WTC11 (cell line): ENCODE results near the gene SLC43A3. TPM values are rescaled to one million over a fixed set of nuclear protein-coding genes. Genes with fewer than 3 reads are reported as not detected.

ENCODE experiments used
- ATAC-seq: fragments of 200-7000 bp; cut with Tn5 transposase; 2 replicates; pipeline ENCODE4 v1.10.0; 2021; ENCODE audit warnings: mild to moderate bottlenecking, moderate library complexity
- CTCF ChIA-PET: fragments of 300-600 bp; sonication (Branson Sonifier 250); formaldehyde crosslinking; loops from one replicate; lab custom pipeline; 2021; ENCODE audit warnings: antibody characterized with exemption; lab: Charles Lee
- POLR2A ChIA-PET: fragments of 350-600 bp; sonication (Branson Sonifier 250); formaldehyde crosslinking; loops from one replicate; lab custom pipeline; 2021; ENCODE audit warnings: antibody characterized with exemption; lab: Charles Lee
- DNase-seq: peaks from one replicate; pipeline ENCODE4 v3.0.0; 2021; ENCODE audit warnings: low spot score
- H3K27ac Mint-ChIP-seq: 2 replicates; pipeline ENCODE4 v1.8.0; 2021; ENCODE audit warnings: mixed read lengths
- H3K27me3 Mint-ChIP-seq: 2 replicates; pipeline ENCODE4 v1.8.0; 2021; ENCODE audit warnings: low read depth, mild to moderate bottlenecking, moderate library complexity, mixed read lengths
- H3K36me3 Mint-ChIP-seq: 2 replicates; pipeline ENCODE4 v1.8.0; 2021; ENCODE audit warnings: mixed read lengths
- H3K4me1 Mint-ChIP-seq: 2 replicates; pipeline ENCODE4 v1.8.0; 2022; ENCODE audit warnings: mixed read lengths
- H3K4me3 Mint-ChIP-seq: 2 replicates; pipeline ENCODE4 v1.8.0; 2021; ENCODE audit warnings: mild to moderate bottlenecking, moderate library complexity, mixed read lengths
- H3K9me3 Mint-ChIP-seq: 2 replicates; pipeline ENCODE4 v1.8.0; 2021; ENCODE audit warnings: mixed read lengths
- AFF4 ChIP-seq: sonication (generic); formaldehyde crosslinking; IDR thresholded peaks from 2 replicates; pipeline ENCODE4 v1.8.1; 2023; ENCODE audit warnings: mild to moderate bottlenecking, missing genetic modification reagents, borderline replicate concordance
- FOXJ3 ChIP-seq: sonication (generic); formaldehyde crosslinking; IDR thresholded peaks from 2 replicates; pipeline ENCODE4 v1.9.0; 2021; ENCODE audit warnings: missing genetic modification reagents, mild to moderate bottlenecking, borderline replicate concordance
- GABPB1 ChIP-seq: sonication (generic); formaldehyde crosslinking; IDR thresholded peaks from 2 replicates; pipeline ENCODE4 v1.8.1; 2023; ENCODE audit warnings: mild to moderate bottlenecking, missing genetic modification reagents
- NFE2L1 ChIP-seq: sonication (generic); formaldehyde crosslinking; IDR thresholded peaks from 2 replicates; pipeline ENCODE4 v1.8.1; 2023; ENCODE audit warnings: missing genetic modification reagents
- NR2C2 ChIP-seq: sonication (generic); formaldehyde crosslinking; IDR thresholded peaks from 2 replicates; pipeline ENCODE4 v1.8.0; 2022; ENCODE audit warnings: mild to moderate bottlenecking, missing genetic modification reagents
- RORB ChIP-seq: fragments of 250-450 bp; sonication (Bioruptor Pico); IDR thresholded peaks from 2 replicates; pipeline ENCODE4 v1.9.0; 2021; ENCODE audit warnings: mild to moderate bottlenecking
- TEAD4 ChIP-seq: sonication (generic); formaldehyde crosslinking; IDR thresholded peaks from 2 replicates; pipeline ENCODE4 v1.8.0; 2022; ENCODE audit warnings: mild to moderate bottlenecking, missing genetic modification reagents
- ZNF263 ChIP-seq: sonication (generic); formaldehyde crosslinking; IDR thresholded peaks from 2 replicates; pipeline ENCODE4 v1.8.1; 2022; ENCODE audit warnings: low read depth, mild to moderate bottlenecking, moderate library complexity, missing genetic modification reagents
- total RNA-seq: library from RNA; stranded (reverse); gene quantifications from 3 replicates; pipeline ENCODE4 v1.2.3, GENCODE V29; 2021
- TF ChIP-seq, protein P1 (sequence below): sonication (generic); formaldehyde crosslinking; IDR thresholded peaks from 2 replicates; pipeline ENCODE4 v1.8.0; 2022; ENCODE audit warnings: mild to moderate bottlenecking, missing genetic modification reagents
- TF ChIP-seq, protein P2 (sequence below): sonication (generic); formaldehyde crosslinking; IDR thresholded peaks from 2 replicates; pipeline ENCODE4 v1.8.0; 2022; ENCODE audit warnings: mild to moderate bottlenecking, missing genetic modification reagents
- TF ChIP-seq, protein P3 (sequence below): fragments of 250-450 bp; sonication (Bioruptor Pico); IDR thresholded peaks from 2 replicates; pipeline ENCODE4 v2.1.2; 2022; ENCODE audit warnings: mild to moderate bottlenecking, moderate library complexity
- TF ChIP-seq, protein P4 (sequence below): sonication (generic); formaldehyde crosslinking; IDR thresholded peaks from 2 replicates; pipeline ENCODE4 v1.8.1; 2022; ENCODE audit warnings: missing genetic modification reagents, borderline replicate concordance

SLC43A3 gene
- total RNA-seq, 1 experiment from 2014 or later, result 22.6 TPM

DNA sequence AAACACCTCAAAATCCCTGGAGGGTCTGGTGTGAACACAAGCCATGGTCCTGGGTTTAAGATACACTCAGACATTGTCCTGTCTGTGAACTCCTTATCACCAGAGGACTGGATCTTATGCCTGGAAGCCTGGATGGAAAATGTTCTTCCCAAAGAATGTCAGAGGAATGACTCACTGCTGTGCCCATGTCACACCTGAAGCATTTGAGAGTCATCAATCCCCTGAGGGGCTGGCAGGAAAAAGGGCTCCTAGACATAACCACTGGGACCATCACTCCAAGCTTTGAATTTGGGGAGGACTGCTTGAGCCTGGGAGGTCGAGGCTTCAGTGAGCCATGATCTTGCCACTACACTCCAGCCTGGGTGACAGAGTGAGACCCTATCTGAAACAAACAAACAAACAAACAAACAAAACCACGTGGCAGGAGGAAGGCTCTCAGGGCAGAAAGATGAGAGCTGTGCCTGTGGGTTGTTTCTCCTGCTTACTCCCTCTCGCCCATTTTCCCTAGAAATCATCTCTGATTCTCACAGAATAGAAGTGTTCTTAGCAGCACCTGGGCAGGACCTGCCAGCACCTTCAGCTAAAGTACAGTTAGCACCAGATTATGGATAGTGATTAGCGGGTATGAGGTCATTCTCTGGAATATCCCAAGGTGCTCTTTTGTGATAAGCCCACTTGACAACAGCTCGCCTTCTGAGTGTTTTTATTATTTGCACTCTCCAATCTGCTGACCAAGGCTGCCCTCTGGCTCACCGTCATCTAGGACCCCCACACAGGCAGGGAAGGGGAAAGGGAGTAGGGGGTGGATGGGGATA, 24.5 kb downstream of the SLC43A3 start:
- H3K9me3 Mint-ChIP-seq, result no peaks in the 10 kb centered on the region

GRCh38 chr11:57399972-57400578, 26.8 kb downstream of the SLC43A3 start:
- H3K4me1 Mint-ChIP-seq, result no peaks in the 10 kb centered on the region
- ATAC-seq, result no peak
- no peak overlapping the region for H3K4me3 Mint-ChIP-seq
- H3K27ac Mint-ChIP-seq, result no peak overlapping the region
- no peak for DNase-seq
- H3K27me3 Mint-ChIP-seq, result peaks cover 9% of the 10 kb centered on the region; the same call in 1 of the 2 replicates
- ChIA-PET POLR2A (interaction anchor here (0.9 kb wide), 1 partner anchor 58 kb away, joined by 4 read pairs; no protein-coding TSS in a partner anchor), CTCF (interaction anchor here (0.6 to 2.4 kb wide), 4 partner anchors 31 to 471 kb away, joined by 3 to 7 read pairs (median 3); no protein-coding TSS in a partner anchor)
- H3K36me3 Mint-ChIP-seq, result no peaks in the 10 kb centered on the region
- TF ChIP-seq ZNF263 (CRISPR knock-in tag) (no peak), FOXJ3 (no peak), TEAD4 (no peak)
- TF ChIP-seq, protein P1, sequence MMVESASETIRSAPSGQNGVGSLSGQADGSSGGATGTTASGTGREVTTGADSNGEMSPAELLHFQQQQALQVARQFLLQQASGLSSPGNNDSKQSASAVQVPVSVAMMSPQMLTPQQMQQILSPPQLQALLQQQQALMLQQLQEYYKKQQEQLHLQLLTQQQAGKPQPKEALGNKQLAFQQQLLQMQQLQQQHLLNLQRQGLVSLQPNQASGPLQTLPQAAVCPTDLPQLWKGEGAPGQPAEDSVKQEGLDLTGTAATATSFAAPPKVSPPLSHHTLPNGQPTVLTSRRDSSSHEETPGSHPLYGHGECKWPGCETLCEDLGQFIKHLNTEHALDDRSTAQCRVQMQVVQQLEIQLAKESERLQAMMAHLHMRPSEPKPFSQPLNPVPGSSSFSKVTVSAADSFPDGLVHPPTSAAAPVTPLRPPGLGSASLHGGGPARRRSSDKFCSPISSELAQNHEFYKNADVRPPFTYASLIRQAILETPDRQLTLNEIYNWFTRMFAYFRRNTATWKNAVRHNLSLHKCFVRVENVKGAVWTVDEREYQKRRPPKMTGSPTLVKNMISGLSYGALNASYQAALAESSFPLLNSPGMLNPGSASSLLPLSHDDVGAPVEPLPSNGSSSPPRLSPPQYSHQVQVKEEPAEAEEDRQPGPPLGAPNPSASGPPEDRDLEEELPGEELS (CRISPR knock-in tag), result no peak
- no peaks in the 10 kb centered on the region for H3K9me3 Mint-ChIP-seq

More for the DNA sequence above, 24.5 kb downstream of the SLC43A3 start:
- ChIA-PET POLR2A (no interaction called here), CTCF (interaction anchor here (2.1 to 2.4 kb wide), 2 partner anchors 24 to 28 kb away, joined by 4 to 7 read pairs; no protein-coding TSS in a partner anchor)
- Mint-ChIP-seq H3K4me3 (no peak overlapping the region), H3K27me3 (peaks cover 7% of the 10 kb centered on the region; the same call in 1 of the 2 replicates), H3K36me3 (peaks cover 8% of the 10 kb centered on the region), H3K27ac (no peak overlapping the region), H3K4me1 (no peaks in the 10 kb centered on the region)
- TF ChIP-seq GABPB1, result no peak
- TF ChIP-seq, protein P2, sequence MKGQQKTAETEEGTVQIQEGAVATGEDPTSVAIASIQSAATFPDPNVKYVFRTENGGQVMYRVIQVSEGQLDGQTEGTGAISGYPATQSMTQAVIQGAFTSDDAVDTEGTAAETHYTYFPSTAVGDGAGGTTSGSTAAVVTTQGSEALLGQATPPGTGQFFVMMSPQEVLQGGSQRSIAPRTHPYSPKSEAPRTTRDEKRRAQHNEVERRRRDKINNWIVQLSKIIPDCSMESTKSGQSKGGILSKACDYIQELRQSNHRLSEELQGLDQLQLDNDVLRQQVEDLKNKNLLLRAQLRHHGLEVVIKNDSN, result no peak
- TF ChIP-seq RORB, result no peak
- TF ChIP-seq, protein P3, sequence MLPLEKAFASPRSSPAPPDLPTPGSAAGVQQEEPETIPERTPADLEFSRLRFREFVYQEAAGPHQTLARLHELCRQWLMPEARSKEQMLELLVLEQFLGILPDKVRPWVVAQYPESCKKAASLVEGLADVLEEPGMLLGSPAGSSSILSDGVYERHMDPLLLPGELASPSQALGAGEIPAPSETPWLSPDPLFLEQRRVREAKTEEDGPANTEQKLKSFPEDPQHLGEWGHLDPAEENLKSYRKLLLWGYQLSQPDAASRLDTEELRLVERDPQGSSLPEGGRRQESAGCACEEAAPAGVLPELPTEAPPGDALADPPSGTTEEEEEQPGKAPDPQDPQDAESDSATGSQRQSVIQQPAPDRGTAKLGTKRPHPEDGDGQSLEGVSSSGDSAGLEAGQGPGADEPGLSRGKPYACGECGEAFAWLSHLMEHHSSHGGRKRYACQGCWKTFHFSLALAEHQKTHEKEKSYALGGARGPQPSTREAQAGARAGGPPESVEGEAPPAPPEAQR, result no peak
- no peak for TF ChIP-seq NR2C2
- ATAC-seq (no peak), DNase-seq (no peak)

DNA sequence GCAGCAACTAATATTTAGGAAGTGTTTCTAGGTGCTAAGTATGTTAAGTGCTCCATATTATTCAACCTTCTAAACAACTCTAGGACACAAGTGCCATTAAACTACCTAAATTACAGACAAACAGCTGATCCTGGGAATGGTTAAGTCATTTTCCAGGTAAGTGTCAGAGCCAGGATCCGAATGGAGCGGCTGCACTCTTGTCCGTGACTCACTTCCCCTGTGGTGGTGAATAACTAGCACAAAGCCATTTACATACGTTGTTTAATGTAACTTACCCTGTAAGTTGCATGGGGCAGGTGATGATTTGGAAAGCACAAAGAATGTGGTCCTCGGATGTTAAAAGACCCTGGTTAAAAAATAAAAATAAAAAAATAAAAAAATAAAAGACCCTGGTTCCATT, 27.7 kb downstream of the SLC43A3 start:
- DNase-seq, result no peak
- H3K4me3 Mint-ChIP-seq, result no peak overlapping the region
- H3K36me3 Mint-ChIP-seq, result no peaks in the 10 kb centered on the region
- no peaks in the 10 kb centered on the region for H3K4me1 Mint-ChIP-seq
- no peaks in the 10 kb centered on the region for H3K9me3 Mint-ChIP-seq
- ChIA-PET POLR2A (no interaction called here), CTCF (interaction anchor here (0.6 to 1.2 kb wide), 2 partner anchors 59 to 471 kb away, joined by 3 read pairs; no protein-coding TSS in a partner anchor)
- H3K27me3 Mint-ChIP-seq, result peaks cover 9% of the 10 kb centered on the region; the same call in 1 of the 2 replicates
- TF ChIP-seq AFF4, result no peak
- no peak for TF ChIP-seq NFE2L1 (CRISPR knock-in tag)
- TF ChIP-seq, protein P4, sequence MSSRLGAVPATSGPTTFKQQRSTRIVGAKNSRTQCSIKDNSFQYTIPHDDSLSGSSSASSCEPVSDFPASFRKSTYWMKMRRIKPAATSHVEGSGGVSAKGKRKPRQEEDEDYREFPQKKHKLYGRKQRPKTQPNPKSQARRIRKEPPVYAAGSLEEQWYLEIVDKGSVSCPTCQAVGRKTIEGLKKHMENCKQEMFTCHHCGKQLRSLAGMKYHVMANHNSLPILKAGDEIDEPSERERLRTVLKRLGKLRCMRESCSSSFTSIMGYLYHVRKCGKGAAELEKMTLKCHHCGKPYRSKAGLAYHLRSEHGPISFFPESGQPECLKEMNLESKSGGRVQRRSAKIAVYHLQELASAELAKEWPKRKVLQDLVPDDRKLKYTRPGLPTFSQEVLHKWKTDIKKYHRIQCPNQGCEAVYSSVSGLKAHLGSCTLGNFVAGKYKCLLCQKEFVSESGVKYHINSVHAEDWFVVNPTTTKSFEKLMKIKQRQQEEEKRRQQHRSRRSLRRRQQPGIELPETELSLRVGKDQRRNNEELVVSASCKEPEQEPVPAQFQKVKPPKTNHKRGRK, result no peak
- TF ChIP-seq, all 79 proteins: peak for 0
- no peak for ATAC-seq
- H3K27ac Mint-ChIP-seq, result no peak overlapping the region
